Activated CD4-positive, alpha-beta T cell treated with anti-CD3 and anti-CD28 coated beads, Interleukin-2, amount 50 U/mL, for 16 hours (primary cell): ENCODE results near the gene KCP.

ENCODE experiments used
- DNase-seq: peaks from one replicate; pipeline ENCODE4 v3.0.0-alpha.2; 2020

Gene KCP

GRCh38 chr7:128904381-128905197, 5.9 kb downstream of the KCP start:
- DNase-seq = peak; percentile 68

GRCh38 chr7:128903621-128904361, 6.7 kb downstream of the KCP start:
- DNase-seq = no peak

DNA sequence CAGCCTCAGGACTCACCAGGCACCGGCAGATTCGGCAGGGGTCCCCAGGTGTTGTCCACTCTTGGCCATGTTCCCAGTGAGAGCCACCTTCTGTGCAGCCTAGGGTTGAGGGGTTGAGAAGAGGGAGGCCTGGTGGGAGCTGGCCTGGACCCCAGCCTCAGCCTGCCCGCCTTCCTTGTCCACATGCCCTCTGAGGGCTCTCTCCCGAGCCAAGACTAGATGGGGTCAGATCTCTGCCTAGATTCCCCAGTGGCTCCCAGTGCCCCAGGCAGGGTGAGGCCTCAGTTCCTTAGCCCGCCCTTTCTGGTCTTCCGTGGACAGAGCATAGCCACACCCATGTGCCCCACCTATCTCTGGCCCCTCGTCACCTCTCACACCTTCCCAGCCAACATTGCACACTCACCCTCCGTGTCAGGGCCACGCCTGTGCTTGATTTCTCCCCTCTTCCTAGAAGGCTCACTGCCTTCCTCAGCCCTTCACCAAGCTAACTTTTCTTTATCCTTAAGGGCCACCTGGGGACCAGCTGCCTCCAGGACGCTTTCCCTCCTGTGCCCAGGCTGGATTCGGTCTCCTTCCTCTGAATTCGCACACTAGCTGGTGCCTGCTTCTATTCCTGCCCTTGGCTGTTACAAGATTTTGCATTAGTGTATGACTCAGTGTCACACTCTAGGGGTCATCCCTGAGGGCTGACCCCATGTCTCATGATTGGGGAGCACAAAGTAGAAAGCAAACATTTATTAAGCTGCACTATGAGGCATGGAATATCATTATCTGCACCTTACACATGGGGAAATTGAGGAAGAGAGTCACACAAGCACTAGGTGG, 7.5 kb downstream of the KCP start:
- DNase-seq = no peak

DNA sequence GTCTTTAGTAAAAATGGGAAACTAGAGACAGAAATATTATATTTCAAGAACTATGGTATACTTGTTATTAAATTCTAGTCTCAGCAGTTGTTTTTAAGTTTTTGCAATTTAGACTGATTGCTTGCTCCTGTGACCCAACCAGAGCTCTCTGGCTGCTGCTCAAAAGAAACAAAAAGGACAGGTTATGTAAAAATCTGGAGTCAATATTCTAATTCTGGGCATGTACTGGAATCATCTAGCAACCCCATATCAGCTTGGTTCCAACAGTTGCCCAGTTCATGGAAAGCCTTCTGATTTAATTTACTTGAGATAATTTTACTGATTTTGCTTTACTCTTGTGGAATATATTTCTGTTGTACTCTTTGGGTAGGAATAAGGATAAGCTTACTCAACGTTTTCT, 10.3 kb downstream of the KCP start:
- DNase-seq = no peak

DNA sequence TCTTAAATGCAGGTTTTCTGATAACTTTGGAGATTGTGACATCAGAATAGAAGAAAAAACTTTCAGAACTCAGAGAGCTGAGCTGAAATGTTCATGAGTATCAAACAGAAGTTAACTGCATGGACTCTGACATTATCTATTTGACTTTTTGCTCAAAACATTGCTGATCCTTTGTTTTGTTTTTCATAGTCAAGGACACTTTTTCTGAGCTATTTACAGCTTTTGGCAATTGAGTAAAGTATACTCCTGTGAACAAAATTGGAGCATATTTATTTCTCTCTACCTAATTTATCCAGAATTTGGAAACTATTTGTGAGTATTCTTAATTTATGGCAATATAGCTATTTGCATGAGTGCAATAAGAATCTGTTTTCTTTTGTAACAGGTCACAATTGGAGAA, 11.1 kb downstream of the KCP start:
- DNase-seq = no peak

- no peak for DNase-seq
These were observed 15.2 kb downstream of the KCP start for GRCh38 chr7:128895320-128895719.

- DNase-seq = no peak
These were observed 16.4 kb downstream of the KCP start for GRCh38 chr7:128894101-128894440.

GRCh38 chr7:128893251-128894100, 17.0 kb downstream of the KCP start:
- no peak for DNase-seq

- DNase-seq = no peak
These were observed 17.8 kb downstream of the KCP start for GRCh38 chr7:128892521-128893250.

DNA sequence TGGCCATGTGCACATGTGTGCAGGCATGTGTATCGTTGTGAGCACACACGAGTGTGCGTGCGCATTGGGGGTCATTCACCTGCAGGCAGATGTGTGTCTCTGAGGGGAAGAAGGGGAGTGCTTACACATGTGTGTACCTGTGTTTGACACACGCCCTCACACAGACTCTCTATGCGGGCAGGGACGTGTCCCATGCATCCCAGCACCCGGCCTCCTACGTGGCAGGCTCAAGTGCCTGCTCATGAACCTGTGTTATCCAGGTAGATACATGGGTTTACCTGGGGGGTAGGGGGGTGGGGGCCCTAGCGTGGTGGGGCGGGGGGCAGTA, 18.6 kb downstream of the KCP start:
- DNase-seq = no peak

- DNase-seq = no peak
These were observed 19.2 kb downstream of the KCP start for GRCh38 chr7:128891110-128891941.

- no peak for DNase-seq
These were observed 20.0 kb downstream of the KCP start for GRCh38 chr7:128890306-128891109.

DNA sequence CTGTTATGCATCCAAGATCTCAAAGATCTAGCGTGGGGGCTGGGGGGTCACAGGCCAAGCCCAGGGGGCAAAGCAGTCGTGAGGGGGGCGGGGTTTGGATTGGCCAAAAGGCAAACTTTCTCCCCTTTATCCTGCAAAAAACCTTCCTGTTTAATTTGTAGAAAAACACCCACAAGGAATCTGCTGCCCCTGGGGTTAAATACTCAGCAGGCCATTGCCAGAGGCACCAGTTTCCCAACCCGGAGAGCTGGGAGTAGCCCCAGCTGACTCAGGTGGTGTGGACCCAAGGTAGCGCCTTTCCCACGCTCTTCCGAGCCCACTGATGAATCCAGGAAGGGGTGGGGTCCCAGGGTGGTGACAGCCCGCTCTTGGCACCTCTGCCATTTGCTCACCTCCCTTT, 21.4 kb downstream of the KCP start:
- DNase-seq = no peak

- no peak for DNase-seq
These were observed 21.8 kb downstream of the KCP start for GRCh38 chr7:128888756-128889095.

GRCh38 chr7:128888039-128888755, 22.3 kb downstream of the KCP start:
- DNase-seq = no peak

DNA sequence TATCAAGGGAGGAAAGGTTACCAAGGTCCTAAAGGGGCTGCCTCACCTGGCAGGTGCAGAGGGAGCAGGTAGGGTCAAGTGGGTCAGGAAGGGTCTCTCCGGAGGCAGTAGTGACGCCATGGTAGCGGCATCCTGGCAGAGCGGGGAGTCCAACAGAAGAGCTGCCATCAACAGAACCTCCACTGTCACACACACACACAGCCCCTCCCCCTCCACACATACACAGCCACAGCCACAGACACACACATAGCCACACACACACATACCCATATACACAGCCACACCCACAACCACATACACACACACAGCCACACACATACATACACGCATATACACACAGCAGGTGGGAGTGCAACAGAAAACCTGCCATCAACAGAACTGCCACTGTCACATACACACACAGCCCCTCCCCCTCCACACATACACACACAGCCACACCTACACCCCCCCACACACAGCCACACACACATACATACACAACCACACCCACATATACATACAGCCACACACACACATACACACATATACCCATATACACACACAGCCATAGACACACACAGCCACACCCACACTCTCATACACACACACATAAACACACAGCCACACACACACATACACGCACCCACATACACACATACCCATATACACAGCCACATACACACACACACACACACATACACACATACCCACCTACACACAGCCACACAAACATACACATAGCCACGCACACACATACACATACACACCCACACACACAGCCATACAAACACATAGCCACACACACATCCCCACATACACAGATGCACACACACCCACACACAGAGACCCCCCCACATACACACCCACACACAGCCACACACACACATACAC, 23.1 kb downstream of the KCP start:
- DNase-seq = no peak

GRCh38 chr7:128886391-128887168, 23.9 kb downstream of the KCP start:
- no peak for DNase-seq
